HG03280 (cell line): Measurements from ENCODE around the gene TACC2.
"Not testable (repeated sequence)": the region's sequence is repeated elsewhere in the genome, so short reads cannot be mapped to it uniquely, and the experiment has no call there.

Source experiments
- ATAC-seq: cut with Tn5 transposase; IDR thresholded peaks from one replicate; pipeline ENCODE4 v1.9.1; 2021; ENCODE audit warnings: mild to moderate bottlenecking, moderate library complexity; ENCODE audit not compliant: unreplicated experiment

Gene TACC2

GRCh38 chr10:122089311-122090017 is 100.5 kb downstream of the TACC2 start:
- no peak for ATAC-seq

- no peak for ATAC-seq
Measured at GRCh38 chr10:122091722-122092121, 102.8 kb downstream of the TACC2 start.

GRCh38 chr10:122093076-122093475 is 104.1 kb downstream of the TACC2 start:
- no peak for ATAC-seq

- not testable (repeated sequence) for ATAC-seq
Measured at GRCh38 chr10:122096181-122096580, 107.2 kb downstream of the TACC2 start.

GRCh38 chr10:122096705-122097104 is 107.7 kb downstream of the TACC2 start:
- ATAC-seq, result no peak

GRCh38 chr10:122097935-122098334 is 109.0 kb downstream of the TACC2 start:
- no peak for ATAC-seq

- no peak for ATAC-seq
Measured at GRCh38 chr10:122098924-122099323, 110.0 kb downstream of the TACC2 start.

- no peak for ATAC-seq
Measured at GRCh38 chr10:122099562-122099961, 110.6 kb downstream of the TACC2 start.

GRCh38 chr10:122102146-122102868 is 113.3 kb downstream of the TACC2 start:
- no peak for ATAC-seq

- ATAC-seq, result no peak
Measured at GRCh38 chr10:122102869-122103525, 114.0 kb downstream of the TACC2 start.

- ATAC-seq, result no peak
Measured at GRCh38 chr10:122103592-122103991, 114.6 kb downstream of the TACC2 start.

GRCh38 chr10:122108786-122109185 is 119.8 kb downstream of the TACC2 start:
- ATAC-seq, result not testable (repeated sequence)

- no peak for ATAC-seq
Measured at GRCh38 chr10:122112021-122112616, 123.2 kb downstream of the TACC2 start.

- no peak for ATAC-seq
Measured at GRCh38 chr10:122112625-122113160, 123.7 kb downstream of the TACC2 start.

- no peak for ATAC-seq
Measured at GRCh38 chr10:122113161-122113944, 124.4 kb downstream of the TACC2 start.

- no peak for ATAC-seq
Measured at GRCh38 chr10:122113945-122114747, 125.2 kb downstream of the TACC2 start.

GRCh38 chr10:122115874-122116273 is 126.9 kb downstream of the TACC2 start:
- no peak for ATAC-seq

GRCh38 chr10:122116331-122116730 is 127.4 kb downstream of the TACC2 start:
- ATAC-seq, result no peak

- ATAC-seq, result no peak
Measured at GRCh38 chr10:122117475-122117874, 128.5 kb downstream of the TACC2 start.
